Smooth muscle cell (in vitro differentiated cells): Measurements from ENCODE around the gene NUBPL. TPM values are rescaled to one million over a fixed set of nuclear protein-coding genes. Genes with fewer than 3 reads are reported as not detected.

ENCODE experiments used
- DNase-seq: peaks from one replicate; lab custom pipeline; 2025; ENCODE audit not compliant: unreplicated experiment; lab: John Stamatoyannopoulos, UW
- H2AFZ ChIP-seq: fragments of 200-600 bp; sonication (generic); 2 replicates; pipeline ENCODE4 v1.6.0; 2016; ENCODE audit warnings: antibody characterized with exemption, low read depth, mild to moderate bottlenecking
- H3F3A ChIP-seq: fragments of 200-600 bp; sonication (generic); 2 replicates; pipeline ENCODE4 v1.6.0; 2017; ENCODE audit warnings: antibody characterized with exemption, low read depth
- H3K27ac ChIP-seq: fragments of 200-600 bp; sonication (generic); 2 replicates; pipeline ENCODE4 v1.5.1; 2016; ENCODE audit warnings: low read depth, mild to moderate bottlenecking
- H3K27me3 ChIP-seq: fragments of 200-600 bp; sonication (generic); 2 replicates; pipeline ENCODE4 v1.6.1; 2016; ENCODE audit warnings: low read depth, mild to moderate bottlenecking
- H3K36me3 ChIP-seq: fragments of 200-600 bp; sonication (generic); 2 replicates; pipeline ENCODE4 v1.5.1; 2016; ENCODE audit warnings: low read depth
- H3K4me1 ChIP-seq: fragments of 200-600 bp; sonication (generic); 2 replicates; pipeline ENCODE4 v1.5.1; 2016; ENCODE audit warnings: low read depth
- H3K4me2 ChIP-seq: fragments of 200-600 bp; sonication (generic); 2 replicates; pipeline ENCODE4 v1.6.0; 2016; ENCODE audit warnings: mild to moderate bottlenecking
- H3K4me3 ChIP-seq: fragments of 200-600 bp; sonication (generic); 2 replicates; pipeline ENCODE4 v1.5.1; 2016; ENCODE audit warnings: mild to moderate bottlenecking
- H3K79me2 ChIP-seq: fragments of 200-600 bp; sonication (generic); 2 replicates; pipeline ENCODE4 v1.6.0; 2016; ENCODE audit warnings: low read depth, mild to moderate bottlenecking
- H3K9ac ChIP-seq: fragments of 200-600 bp; sonication (generic); 2 replicates; pipeline ENCODE4 v1.6.0; 2016; ENCODE audit warnings: low read depth
- H3K9me3 ChIP-seq: fragments of 200-600 bp; sonication (generic); replicated peaks from 2 replicates; pipeline ENCODE4 v1.5.1; 2016; ENCODE audit warnings: low read depth
- H4K20me1 ChIP-seq: fragments of 200-600 bp; sonication (generic); 2 replicates; pipeline ENCODE4 v1.6.0; 2016; ENCODE audit warnings: low read depth
- WGBS: methylation state at CpG from one replicate; pipeline ENCODE4 v1.1.7; 2016; ENCODE audit warnings: low lambda C conversion rate; 5-methylcytosine and 5-hydroxymethylcytosine counted together
- polyA plus RNA-seq: library from polyadenylated mRNA; unstranded; fragments of >200 nt; fragmentation: Nextera tagmentation; extraction: Ambion mirVana; gene quantifications from 2 replicates; pipeline ENCODE4 v1.2.1, GENCODE V29; 2016
- total RNA-seq: library from RNA; depleted of rRNA; stranded (reverse); fragments of >200 nt; gene quantifications from 2 replicates; pipeline ENCODE4 v1.2.3, GENCODE V29; 2014
- TF ChIP-seq, protein P1 (sequence below): fragments of 200-600 bp; sonication (generic); IDR thresholded peaks from 2 replicates; pipeline ENCODE4 v1.5.1; 2017; ENCODE audit warnings: borderline replicate concordance, mild to moderate bottlenecking, antibody characterized with exemption; ENCODE audit not compliant: insufficient read depth, poor library complexity, severe bottlenecking

The NUBPL gene
- total and polyA plus RNA-seq, 2 experiments from 2014 or later: 9.1 to 11.7 TPM

DNA sequence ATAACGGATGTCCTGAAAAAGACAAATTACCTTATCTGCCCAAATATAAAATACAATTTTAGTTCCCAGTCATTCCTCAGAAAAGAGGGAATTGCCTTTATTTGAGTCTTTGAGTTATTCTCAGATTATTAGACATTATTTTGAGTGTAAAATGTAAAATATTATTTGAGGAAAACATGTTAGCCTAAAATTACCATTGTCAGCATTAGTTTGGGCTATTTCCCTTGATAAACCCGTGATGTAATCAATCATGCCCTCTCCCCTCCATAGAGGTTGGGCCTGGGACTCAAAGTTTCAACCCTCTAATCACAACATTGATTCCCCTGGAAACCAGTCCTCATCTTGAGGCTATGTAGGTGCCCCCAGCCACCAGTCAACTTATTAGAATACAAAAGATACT lies 213.4 kb downstream of the NUBPL start:
- H2AFZ ChIP-seq: no peak overlapping the region
- H3K27ac ChIP-seq: no peak overlapping the region
- no peaks in the 10 kb centered on the region for H3K79me2 ChIP-seq
- WGBS: 87% methylated on average over 2 of the region's 2 CpGs
- H3K36me3 ChIP-seq: no peaks in the 10 kb centered on the region
- no peaks in the 10 kb centered on the region for H4K20me1 ChIP-seq
- H3F3A ChIP-seq: no peaks in the 10 kb centered on the region
- peaks cover 4% of the 10 kb centered on the region for H3K9me3 ChIP-seq
- no peak for DNase-seq
- no peak overlapping the region for H3K4me2 ChIP-seq
- H3K4me3 ChIP-seq: no peak overlapping the region
- no peak overlapping the region for H3K9ac ChIP-seq
- H3K4me1 ChIP-seq: no peaks in the 10 kb centered on the region
- H3K27me3 ChIP-seq: no peaks in the 10 kb centered on the region
- TF ChIP-seq, protein P1, sequence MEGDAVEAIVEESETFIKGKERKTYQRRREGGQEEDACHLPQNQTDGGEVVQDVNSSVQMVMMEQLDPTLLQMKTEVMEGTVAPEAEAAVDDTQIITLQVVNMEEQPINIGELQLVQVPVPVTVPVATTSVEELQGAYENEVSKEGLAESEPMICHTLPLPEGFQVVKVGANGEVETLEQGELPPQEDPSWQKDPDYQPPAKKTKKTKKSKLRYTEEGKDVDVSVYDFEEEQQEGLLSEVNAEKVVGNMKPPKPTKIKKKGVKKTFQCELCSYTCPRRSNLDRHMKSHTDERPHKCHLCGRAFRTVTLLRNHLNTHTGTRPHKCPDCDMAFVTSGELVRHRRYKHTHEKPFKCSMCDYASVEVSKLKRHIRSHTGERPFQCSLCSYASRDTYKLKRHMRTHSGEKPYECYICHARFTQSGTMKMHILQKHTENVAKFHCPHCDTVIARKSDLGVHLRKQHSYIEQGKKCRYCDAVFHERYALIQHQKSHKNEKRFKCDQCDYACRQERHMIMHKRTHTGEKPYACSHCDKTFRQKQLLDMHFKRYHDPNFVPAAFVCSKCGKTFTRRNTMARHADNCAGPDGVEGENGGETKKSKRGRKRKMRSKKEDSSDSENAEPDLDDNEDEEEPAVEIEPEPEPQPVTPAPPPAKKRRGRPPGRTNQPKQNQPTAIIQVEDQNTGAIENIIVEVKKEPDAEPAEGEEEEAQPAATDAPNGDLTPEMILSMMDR: no peak

DNA sequence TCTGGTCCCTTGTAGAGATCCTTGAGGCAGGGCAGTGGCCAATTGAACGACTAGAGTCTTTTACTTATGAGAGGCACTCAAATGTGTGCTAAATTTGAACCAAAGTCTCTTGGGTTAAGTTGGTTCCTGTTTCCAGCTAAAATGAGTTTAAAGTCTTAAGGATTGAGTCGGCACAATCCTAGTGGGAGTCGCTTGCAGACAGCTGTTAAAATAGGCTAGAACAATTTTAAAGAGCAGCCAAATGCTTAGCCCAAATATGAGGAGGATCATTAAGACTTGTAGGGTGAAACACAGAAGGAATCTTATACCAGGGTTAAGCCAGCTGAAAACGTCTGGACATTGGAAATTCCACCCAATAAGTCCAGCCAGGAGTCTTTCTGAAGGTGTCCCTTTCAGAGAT lies 216.1 kb downstream of the NUBPL start:
- Histone ChIP-seq H3K4me1 (no peaks in the 10 kb centered on the region), H3K79me2 (no peaks in the 10 kb centered on the region), H3K9ac (no peak overlapping the region), H3K36me3 (peaks cover 13% of the 10 kb centered on the region), H3K4me3 (no peak overlapping the region), H3K4me2 (no peak overlapping the region), H4K20me1 (no peaks in the 10 kb centered on the region), H3K9me3 (peaks cover 10% of the 10 kb centered on the region), H3F3A (no peaks in the 10 kb centered on the region), H3K27me3 (no peaks in the 10 kb centered on the region), H3K27ac (no peak overlapping the region), H2AFZ (no peak overlapping the region)
- DNase-seq: no peak
- TF ChIP-seq, protein P1: no peak
- WGBS: 88% methylated on average over 4 of the region's 4 CpGs

DNA sequence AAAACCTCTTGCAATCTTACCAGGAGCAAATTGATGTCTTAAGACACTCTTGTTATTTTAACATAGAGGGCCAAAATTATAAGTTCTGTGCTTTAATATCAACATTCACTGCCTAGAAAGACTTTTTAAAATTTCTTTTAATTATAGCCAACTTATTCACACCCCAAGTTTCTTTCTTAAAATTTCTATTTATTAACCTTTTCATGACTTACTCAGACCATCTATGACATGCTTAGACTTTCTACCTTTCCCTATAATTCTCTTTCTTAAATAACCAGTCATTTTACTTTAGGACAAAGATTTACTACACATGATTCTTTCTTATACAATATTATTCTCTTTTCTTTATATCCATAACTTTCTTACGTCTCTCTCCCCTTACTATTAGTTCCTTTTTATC lies 220.4 kb downstream of the NUBPL start:
- Histone ChIP-seq H3K4me1 (no peaks in the 10 kb centered on the region), H3K9me3 (peaks cover 12% of the 10 kb centered on the region), H3F3A (no peaks in the 10 kb centered on the region), H3K27me3 (no peaks in the 10 kb centered on the region), H3K79me2 (no peaks in the 10 kb centered on the region), H3K9ac (no peak overlapping the region), H3K36me3 (peaks cover 13% of the 10 kb centered on the region), H3K4me2 (no peak overlapping the region), H2AFZ (no peak overlapping the region), H4K20me1 (no peaks in the 10 kb centered on the region), H3K27ac (no peak overlapping the region), H3K4me3 (no peak overlapping the region)
- TF ChIP-seq, protein P1: no peak
- no peak for DNase-seq
- WGBS: 98% methylated on average over 1 of the region's 1 CpG

DNA sequence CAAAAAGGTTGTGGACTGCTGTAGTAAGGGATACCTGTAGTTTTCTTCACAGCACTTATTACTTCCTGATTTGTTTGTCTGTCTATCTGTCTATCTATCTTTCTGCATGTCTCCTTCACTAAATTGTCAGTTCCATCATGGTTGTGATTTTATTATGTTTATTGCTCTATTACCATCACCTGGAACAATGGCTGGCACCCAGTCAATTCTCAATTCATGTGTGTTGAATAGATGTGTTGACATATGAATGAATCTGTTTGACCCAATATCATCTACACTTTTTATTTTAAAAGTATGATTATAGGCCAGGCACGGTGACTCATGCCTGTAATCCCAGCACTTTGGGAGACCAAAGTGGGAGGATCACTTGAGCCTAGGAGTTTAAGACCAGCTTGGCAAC lies 224.4 kb downstream of the NUBPL start:
- H2AFZ ChIP-seq: no peak overlapping the region
- H3K36me3 ChIP-seq: peaks cover 11% of the 10 kb centered on the region
- H3K27ac ChIP-seq: no peak overlapping the region
- no peak overlapping the region for H3K9ac ChIP-seq
- no peaks in the 10 kb centered on the region for H4K20me1 ChIP-seq
- no peaks in the 10 kb centered on the region for H3K79me2 ChIP-seq
- no peaks in the 10 kb centered on the region for H3F3A ChIP-seq
- 97% methylated on average over 1 of the region's 1 CpG for WGBS
- no peak overlapping the region for H3K4me2 ChIP-seq
- TF ChIP-seq, protein P1: no peak
- H3K4me1 ChIP-seq: no peaks in the 10 kb centered on the region
- H3K4me3 ChIP-seq: no peak overlapping the region
- no peaks in the 10 kb centered on the region for H3K27me3 ChIP-seq
- peaks cover 9% of the 10 kb centered on the region for H3K9me3 ChIP-seq
- no peak for DNase-seq
